Measurements from ENCODE around the gene GNB3. TPM values are rescaled to one million over a fixed set of nuclear protein-coding genes. Genes with fewer than 3 reads are reported as not detected.
"Not testable (repeated sequence)": the region's sequence is repeated elsewhere in the genome, so short reads cannot be mapped to it uniquely, and the experiment has no call there.

Gene GNB3
- total RNA-seq, 3 donors from 2014 or later = 0.13 to 0.90 (median 0.38) TPM

- ATAC-seq = peak in 1 of 2 donors; percentile 1
- peak; percentile 38 for DNase-seq
These were observed 27.7 kb downstream of the GNB3 start for GRCh38 chr12:6868211-6869048.

GRCh38 chr12:6869049-6870021, 28.6 kb downstream of the GNB3 start:
- ATAC-seq = no peak

More at GRCh38 chr12:6868211-6869048, 27.7 kb downstream of the GNB3 start:
- Mint-ChIP-seq H3K27me3 (ENCODE audit: low read depth) (no peaks in the 10 kb centered on the region), H3K36me3 (ENCODE audit: insufficient read depth) (peaks cover 44% of the 10 kb centered on the region), H3K4me3 (peak overlapping the region; percentile 95), H3K9me3 (no peaks in the 10 kb centered on the region), H3K4me1 (ENCODE audit: low read depth) (peaks cover 50% of the 10 kb centered on the region)

GRCh38 chr12:6870304-6870703, 29.6 kb downstream of the GNB3 start:
- ATAC-seq; DNase-seq; H3K9me3 Mint-ChIP-seq; H3K27me3 Mint-ChIP-seq (ENCODE audit: low read depth): not testable (repeated sequence)
- peaks cover 33% of the 10 kb centered on the region for H3K36me3 Mint-ChIP-seq (ENCODE audit: insufficient read depth)
- peak overlapping the region; percentile 49 for H3K4me3 Mint-ChIP-seq
- H3K4me1 Mint-ChIP-seq (ENCODE audit: low read depth) = peaks cover 53% of the 10 kb centered on the region

More at GRCh38 chr12:6869049-6870021, 28.6 kb downstream of the GNB3 start:
- H3K4me3 Mint-ChIP-seq = peak overlapping the region; percentile 95
- no peaks in the 10 kb centered on the region for H3K9me3 Mint-ChIP-seq
- H3K4me1 Mint-ChIP-seq (ENCODE audit: low read depth) = peaks cover 53% of the 10 kb centered on the region
- no peaks in the 10 kb centered on the region for H3K27me3 Mint-ChIP-seq (ENCODE audit: low read depth)
- H3K36me3 Mint-ChIP-seq (ENCODE audit: insufficient read depth) = peaks cover 41% of the 10 kb centered on the region
- DNase-seq = peak; percentile 88

- peaks cover 26% of the 10 kb centered on the region for H3K36me3 Mint-ChIP-seq (ENCODE audit: insufficient read depth)
- no peak for ATAC-seq
- no peaks in the 10 kb centered on the region for H3K27me3 Mint-ChIP-seq (ENCODE audit: low read depth)
- DNase-seq = no peak
- H3K9me3 Mint-ChIP-seq = no peaks in the 10 kb centered on the region
- H3K4me1 Mint-ChIP-seq (ENCODE audit: low read depth) = peaks cover 53% of the 10 kb centered on the region
- peak overlapping the region; percentile 92 for H3K4me3 Mint-ChIP-seq
These were observed 30.6 kb downstream of the GNB3 start for GRCh38 chr12:6871052-6871957.

GRCh38 chr12:6872073-6873048, 31.6 kb downstream of the GNB3 start:
- Mint-ChIP-seq H3K4me3 (peak overlapping the region; percentile 92), H3K36me3 (ENCODE audit: insufficient read depth) (peaks cover 26% of the 10 kb centered on the region)
- peak; percentile 39 to 42 for ATAC-seq

GRCh38 chr12:6873094-6874014, 32.6 kb downstream of the GNB3 start, which contains the start of gene SPSB2:
Gene SPSB2 (minus strand): TSS chr12:6873303. CDS start chr12:6872901, 402 bp downstream.
- peak; percentile 99 for DNase-seq
- H3K4me3 Mint-ChIP-seq = peak within 1 kb of the TSS; percentile 92
- H3K4me1 Mint-ChIP-seq (ENCODE audit: low read depth) = peaks cover 45% of the 10 kb centered on the region
- H3K36me3 Mint-ChIP-seq (ENCODE audit: insufficient read depth) = peaks cover 26% of the 10 kb centered on the region
- peak; percentile 81 to 83 for ATAC-seq
- no peaks in the 10 kb centered on the region for H3K9me3 Mint-ChIP-seq
- no peaks in the 10 kb centered on the region for H3K27me3 Mint-ChIP-seq (ENCODE audit: low read depth)

More at GRCh38 chr12:6872073-6873048, 31.6 kb downstream of the GNB3 start:
- Mint-ChIP-seq H3K4me1 (ENCODE audit: low read depth) (peaks cover 47% of the 10 kb centered on the region), H3K9me3 (no peaks in the 10 kb centered on the region), H3K27me3 (ENCODE audit: low read depth) (no peaks in the 10 kb centered on the region)
- DNase-seq = peak; percentile 82

GRCh38 chr12:6874015-6874368, 33.3 kb downstream of the GNB3 start:
- ATAC-seq; H3K9me3 Mint-ChIP-seq; H3K27me3 Mint-ChIP-seq (ENCODE audit: low read depth); DNase-seq: not testable (repeated sequence)
- H3K4me3 Mint-ChIP-seq = peak overlapping the region; percentile 92
- H3K4me1 Mint-ChIP-seq (ENCODE audit: low read depth) = peaks cover 39% of the 10 kb centered on the region
- H3K36me3 Mint-ChIP-seq (ENCODE audit: insufficient read depth) = peaks cover 21% of the 10 kb centered on the region

- not testable (repeated sequence) for H3K4me1 Mint-ChIP-seq (ENCODE audit: low read depth); ATAC-seq; H3K27me3 Mint-ChIP-seq (ENCODE audit: low read depth); DNase-seq; H3K4me3 Mint-ChIP-seq; H3K9me3 Mint-ChIP-seq; H3K36me3 Mint-ChIP-seq (ENCODE audit: insufficient read depth)
These were observed 39.1 kb downstream of the GNB3 start for GRCh38 chr12:6879824-6880223.

GRCh38 chr12:6883252-6883651, 42.5 kb downstream of the GNB3 start:
- Mint-ChIP-seq H3K9me3 (no peaks in the 10 kb centered on the region), H3K4me1 (ENCODE audit: low read depth) (no peaks in the 10 kb centered on the region), H3K4me3 (no peak overlapping the region), H3K27me3 (ENCODE audit: low read depth) (no peaks in the 10 kb centered on the region), H3K36me3 (ENCODE audit: insufficient read depth) (peaks cover 9% of the 10 kb centered on the region)
- ATAC-seq = no peak
- DNase-seq = no peak

- Mint-ChIP-seq H3K36me3 (ENCODE audit: insufficient read depth) (peaks cover 9% of the 10 kb centered on the region), H3K9me3 (no peaks in the 10 kb centered on the region), H3K27me3 (ENCODE audit: low read depth) (no peaks in the 10 kb centered on the region), H3K4me1 (ENCODE audit: low read depth) (no peaks in the 10 kb centered on the region), H3K4me3 (no peak overlapping the region)
- no peak for DNase-seq
- ATAC-seq = no peak
These were observed 43.0 kb downstream of the GNB3 start for GRCh38 chr12:6883683-6884082.

GRCh38 chr12:6884539-6884938, 43.8 kb downstream of the GNB3 start:
- ATAC-seq = no peak
- Mint-ChIP-seq H3K4me1 (ENCODE audit: low read depth) (no peaks in the 10 kb centered on the region), H3K27me3 (ENCODE audit: low read depth) (no peaks in the 10 kb centered on the region), H3K9me3 (no peaks in the 10 kb centered on the region), H3K36me3 (ENCODE audit: insufficient read depth) (peaks cover 9% of the 10 kb centered on the region), H3K4me3 (no peak overlapping the region)
- no peak for DNase-seq

Data from activated T-cell treated with anti-CD3 and anti-CD28 coated beads, Interleukin-2, amount 50 U/mL, for 4 hours (primary cell).